HG02884 (cell line): ENCODE results near the gene GPR137.
"Not testable (repeated sequence)": the region's sequence is repeated elsewhere in the genome, so short reads cannot be mapped to it uniquely, and the experiment has no call there.

Source experiments
- ATAC-seq: cut with Tn5 transposase; IDR thresholded peaks from one replicate; pipeline ENCODE4 v1.9.1; 2021; ENCODE audit warnings: mild to moderate bottlenecking, moderate library complexity; ENCODE audit not compliant: unreplicated experiment

Gene GPR137

DNA sequence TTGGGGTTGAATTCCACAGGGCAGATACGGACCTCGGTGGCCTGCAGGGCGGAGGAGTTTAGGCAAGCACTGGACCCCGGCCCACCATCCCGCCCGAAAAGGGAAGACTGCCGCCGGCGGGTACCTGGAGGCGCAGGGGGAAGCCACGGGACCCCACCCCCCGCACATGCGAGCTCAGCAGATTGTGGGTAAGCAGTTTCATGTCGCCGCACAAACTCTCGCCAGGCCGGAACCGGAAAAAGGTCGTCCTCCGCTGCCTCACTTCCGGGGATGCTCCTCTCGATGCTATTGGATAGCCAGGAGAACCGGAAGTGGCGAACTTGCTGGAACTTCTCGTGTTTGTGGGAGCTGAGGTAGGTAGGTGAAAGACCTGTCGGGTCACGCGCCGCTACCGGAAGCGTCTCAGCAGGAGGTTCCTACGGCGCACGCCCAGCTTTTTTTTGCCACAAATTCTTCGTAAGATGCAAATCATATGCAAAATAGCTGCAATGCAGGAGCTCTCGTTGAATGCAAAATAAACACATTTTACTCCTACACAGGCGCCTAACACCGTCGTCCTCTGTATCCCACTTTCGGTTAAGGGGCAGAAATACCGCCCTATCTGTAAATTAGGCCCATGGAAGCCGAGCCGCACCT is 31.8 kb downstream of the GPR137 start, which contains the start of gene TRMT112:
Gene TRMT112 (minus strand): TSS at position 235 of the 636 bp plus-strand sequence. CDS start 33 bp downstream, at position 202.
- peak; percentile 66 for ATAC-seq

DNA sequence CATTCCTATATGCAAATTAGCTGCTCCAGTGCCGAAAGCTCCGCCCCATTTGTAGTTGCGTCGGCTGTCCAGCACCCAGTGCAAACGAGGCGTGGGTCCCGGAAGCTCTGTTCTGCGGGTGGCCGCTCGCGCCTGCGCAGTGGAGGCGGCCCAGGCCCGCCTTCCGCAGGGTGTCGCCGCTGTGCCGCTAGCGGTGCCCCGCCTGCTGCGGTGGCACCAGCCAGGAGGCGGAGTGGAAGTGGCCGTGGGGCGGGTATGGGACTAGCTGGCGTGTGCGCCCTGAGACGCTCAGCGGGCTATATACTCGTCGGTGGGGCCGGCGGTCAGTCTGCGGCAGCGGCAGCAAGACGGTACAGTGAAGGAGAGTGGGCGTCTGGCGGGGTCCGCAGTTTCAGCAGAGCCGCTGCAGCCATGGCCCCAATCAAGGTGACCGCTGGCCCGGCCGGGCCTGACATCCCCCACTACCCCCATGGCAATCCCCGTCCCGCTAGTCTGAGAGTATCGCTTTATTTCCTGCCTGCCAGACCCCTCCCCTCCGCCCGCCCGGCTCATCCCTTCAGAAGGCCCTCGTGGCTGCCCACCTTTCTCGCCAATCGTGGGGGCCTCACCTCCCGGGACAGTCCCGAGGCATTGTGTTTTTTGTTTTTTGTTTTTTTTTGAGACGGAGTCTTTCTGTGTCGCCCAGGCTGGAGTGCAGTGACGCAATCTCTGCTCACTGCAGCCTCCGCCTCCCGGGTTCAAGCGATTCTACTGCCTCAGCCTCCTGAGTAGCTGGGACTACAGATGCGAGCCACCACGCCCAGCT is 32.5 kb downstream of the GPR137 start, which contains the start of gene PRDX5:
Gene PRDX5 (plus strand): TSS at position 161 of the 805 bp plus-strand sequence. CDS start 95 bp downstream, at position 256.
- peak; percentile 72 for ATAC-seq

DNA sequence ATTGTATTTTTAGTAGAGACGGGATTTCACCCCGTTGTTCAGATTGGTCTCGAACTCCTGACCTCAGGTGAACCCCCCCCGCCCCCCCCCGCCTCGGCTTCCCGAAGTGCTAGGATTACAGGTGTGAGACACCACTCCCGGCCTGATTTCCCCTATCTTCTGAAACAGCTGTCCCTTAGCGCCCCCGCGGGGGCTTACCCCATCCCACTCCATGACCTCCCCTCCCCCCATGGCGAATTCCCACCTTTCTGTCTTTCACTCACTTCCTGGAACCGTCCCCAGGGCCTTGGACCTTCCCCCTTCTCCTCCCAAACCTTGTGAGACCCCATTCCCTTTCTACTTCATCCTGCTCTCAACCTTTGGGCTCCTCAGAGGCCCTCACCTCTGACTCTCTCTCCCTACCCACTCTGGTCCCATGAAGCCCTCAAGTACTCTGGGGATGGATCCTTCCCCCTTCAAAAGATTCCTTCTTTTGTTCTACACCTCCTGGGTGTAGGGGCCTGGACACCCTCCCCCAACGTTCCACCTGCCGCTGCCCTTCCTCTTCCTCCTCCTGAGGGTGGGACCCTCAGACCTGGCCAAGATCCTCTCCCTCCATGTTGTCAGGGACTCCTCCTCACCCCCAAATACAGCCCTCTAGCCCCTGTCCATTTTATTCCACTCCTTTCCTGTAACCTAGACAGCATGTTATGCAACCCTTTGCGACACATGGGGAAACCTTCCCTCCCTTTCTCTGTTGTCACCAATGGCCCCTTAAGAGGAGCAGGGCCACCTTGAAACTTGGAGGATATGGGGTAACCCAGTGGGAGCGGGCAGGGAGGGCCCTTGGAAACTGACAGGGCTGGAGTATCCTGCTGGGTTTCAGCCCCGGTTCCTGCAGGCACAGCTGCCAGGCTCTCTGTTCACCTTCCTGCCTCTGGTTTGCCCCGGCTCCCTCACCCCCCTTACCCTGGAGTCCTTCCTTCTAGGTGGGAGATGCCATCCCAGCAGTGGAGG is 33.4 kb downstream of the GPR137 start:
- ATAC-seq: no peak

DNA sequence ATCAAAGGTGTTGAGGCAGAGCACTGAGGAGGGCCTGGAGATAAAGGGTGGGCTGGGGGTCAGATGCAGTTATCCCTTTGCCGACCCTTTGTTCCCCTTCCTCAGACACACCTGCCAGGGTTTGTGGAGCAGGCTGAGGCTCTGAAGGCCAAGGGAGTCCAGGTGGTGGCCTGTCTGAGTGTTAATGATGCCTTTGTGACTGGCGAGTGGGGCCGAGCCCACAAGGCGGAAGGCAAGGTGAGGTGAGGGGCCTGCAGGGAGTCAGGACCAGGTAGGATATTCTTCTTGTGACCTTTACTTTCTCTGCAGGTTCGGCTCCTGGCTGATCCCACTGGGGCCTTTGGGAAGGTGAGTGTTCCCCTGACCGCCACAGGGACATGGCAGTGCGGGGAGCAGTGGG is 34.9 kb downstream of the GPR137 start:
- no peak for ATAC-seq

DNA sequence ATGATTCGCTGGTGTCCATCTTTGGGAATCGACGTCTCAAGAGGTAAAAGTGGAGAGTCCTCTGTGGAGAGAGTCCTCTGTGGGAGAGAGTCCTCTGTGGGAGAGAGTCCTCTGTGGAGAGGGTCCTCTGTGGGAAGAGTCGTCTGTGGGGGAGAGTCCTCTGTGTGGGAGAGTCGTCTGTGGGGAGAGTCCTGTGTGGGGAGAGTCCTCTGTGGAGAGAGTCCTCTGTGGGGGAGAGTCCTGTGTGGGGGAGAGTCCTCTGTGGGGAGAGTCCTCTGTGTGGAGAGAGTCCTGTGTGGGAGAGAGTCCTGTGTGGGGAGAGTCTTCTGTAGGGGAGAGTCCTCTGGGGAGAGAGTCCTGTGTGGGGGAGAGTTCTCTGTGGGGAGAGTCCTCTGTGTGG is 35.4 kb downstream of the GPR137 start:
- ATAC-seq: no peak

DNA sequence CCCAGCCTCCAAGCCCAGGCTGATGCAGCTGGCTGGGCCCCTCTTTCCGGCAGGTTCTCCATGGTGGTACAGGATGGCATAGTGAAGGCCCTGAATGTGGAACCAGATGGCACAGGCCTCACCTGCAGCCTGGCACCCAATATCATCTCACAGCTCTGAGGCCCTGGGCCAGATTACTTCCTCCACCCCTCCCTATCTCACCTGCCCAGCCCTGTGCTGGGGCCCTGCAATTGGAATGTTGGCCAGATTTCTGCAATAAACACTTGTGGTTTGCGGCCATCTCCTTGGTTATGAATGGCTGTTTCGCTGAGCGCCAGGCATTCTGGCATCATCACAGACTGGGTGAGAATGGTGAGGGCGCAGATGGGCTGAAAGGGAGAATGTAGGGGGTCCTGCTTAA is 35.9 kb downstream of the GPR137 start:
- ATAC-seq: no peak

DNA sequence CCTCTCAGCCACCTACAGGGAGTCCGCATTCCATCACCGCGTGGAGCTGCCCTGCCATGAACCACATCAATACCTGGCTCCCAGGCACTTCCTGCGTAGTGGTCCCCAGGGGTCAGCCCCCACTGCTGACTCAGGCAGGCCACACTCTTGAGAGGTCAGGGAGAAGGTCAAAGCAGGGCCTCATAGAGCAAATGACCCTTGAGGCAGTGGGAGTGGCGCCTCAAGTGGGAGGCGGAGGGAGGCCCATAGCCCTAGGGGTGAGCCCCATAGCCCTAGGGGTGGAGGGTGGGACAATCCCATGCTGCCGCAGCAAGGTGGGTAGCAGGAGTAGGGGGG is 37.2 kb downstream of the GPR137 start:
- no peak for ATAC-seq

DNA sequence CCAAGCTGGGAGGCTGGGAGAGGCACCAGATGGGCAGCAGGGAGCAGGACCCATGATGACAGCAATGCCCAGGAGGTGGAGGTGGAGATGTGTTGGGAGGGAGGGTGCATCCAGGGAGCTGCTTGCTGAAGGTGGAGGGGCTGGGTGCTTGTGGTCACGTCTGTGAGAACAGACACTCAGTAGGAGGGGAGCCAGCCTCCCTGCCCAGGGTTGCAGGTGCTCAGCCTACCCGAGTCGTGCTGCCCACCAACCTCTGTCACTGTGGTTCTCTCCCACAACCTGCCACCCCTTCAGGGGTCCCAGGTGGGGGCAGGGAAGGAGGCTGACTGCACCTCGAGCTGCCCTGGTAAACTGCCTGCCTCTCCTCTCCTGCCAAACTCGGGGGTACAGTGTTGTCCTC is 37.7 kb downstream of the GPR137 start:
- no peak for ATAC-seq

DNA sequence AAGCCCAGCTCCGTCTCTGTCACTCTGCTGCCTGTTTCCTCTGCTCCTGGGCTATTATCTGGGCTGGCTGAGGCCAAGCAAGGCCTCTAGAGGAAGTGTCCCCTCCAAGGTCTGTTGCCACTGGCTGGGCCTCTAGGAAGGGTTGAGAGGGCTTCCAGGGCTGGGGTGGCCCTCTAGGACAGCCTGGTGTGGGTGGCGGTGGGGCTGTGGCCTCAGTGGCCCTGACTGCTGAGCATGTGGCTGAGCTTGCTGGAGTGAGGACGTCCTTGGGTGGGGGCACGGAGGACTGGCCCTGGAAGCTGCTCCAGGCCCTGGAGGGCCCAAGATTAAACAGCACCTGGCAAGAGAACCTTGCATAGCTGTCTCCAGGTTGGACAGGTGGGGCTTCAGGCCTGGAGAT is 38.3 kb downstream of the GPR137 start:
- not testable (repeated sequence) for ATAC-seq

DNA sequence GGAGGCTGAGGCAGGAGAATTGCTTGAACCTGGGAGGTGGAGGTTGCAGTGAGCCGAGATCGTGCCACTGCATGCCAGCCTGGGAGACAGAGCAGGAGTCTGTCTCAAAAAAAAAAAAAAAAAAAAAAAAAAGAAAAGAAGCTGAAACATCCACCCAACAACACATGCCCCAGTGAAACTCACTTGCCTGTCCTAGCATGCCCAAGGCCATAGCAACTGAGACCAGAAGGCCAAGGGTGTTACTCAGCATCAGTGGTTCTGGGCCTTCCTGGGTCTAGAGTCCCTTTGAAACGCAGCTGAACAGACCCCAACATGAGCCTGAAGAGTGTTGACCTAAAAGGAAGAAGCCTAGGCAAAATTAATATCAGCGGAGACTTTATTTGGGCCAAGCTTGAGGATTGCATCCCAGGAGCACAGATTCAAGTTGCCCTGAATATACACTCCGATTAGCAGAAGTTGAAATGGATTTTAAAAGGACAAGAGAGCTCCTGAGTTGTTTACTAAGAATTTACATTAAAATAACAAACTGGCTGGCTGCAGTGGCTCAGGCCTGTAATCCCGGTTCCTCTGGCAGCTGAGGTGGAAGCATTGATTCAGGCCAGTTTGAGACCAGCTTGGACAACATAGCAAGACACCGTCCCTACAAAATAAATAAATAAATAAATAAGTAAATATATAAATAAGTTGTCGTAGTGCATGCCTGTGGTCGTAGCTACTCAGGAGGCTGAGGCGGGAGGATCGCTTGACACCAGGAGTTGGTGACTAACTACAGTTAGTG is 39.2 kb downstream of the GPR137 start:
- no peak for ATAC-seq

DNA sequence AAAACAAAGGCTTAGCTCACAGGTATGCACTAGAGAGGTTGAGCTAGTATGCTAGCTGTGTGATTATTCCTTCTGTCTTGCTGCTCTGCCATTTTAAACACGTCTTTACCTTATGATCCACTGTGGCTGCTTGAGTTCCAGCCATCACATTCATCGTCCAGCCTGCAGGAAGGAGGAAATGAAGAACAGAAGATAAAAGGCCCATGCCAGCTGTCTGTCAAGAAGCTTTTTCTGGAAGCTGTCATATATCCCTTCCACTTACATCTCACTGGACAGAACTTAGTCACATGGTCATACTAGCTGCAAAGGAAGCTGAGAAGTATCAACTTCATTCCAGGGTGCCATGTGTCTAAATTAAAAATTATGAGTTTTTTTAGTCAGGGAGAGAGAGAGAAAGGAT is 41.7 kb downstream of the GPR137 start:
- ATAC-seq: no peak

DNA sequence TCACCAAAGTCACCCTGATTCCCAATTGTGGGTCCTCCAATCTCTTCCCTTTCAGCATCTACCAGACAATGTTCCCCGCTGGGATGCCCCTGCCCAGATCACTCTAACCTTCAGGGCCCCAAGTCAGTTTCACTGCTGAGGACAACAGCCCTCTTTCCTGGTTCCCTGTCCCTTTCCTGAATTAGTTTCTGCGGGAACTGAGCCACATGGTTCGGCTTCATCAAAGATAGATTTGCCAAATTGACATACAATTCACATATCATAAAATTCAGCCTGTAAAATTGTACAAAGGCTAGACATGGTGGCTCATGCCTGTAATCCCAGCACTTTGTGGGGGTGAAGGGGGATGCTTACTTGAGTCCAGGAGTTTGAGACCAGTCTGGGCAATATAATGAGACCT is 42.3 kb downstream of the GPR137 start:
- ATAC-seq: no peak

DNA sequence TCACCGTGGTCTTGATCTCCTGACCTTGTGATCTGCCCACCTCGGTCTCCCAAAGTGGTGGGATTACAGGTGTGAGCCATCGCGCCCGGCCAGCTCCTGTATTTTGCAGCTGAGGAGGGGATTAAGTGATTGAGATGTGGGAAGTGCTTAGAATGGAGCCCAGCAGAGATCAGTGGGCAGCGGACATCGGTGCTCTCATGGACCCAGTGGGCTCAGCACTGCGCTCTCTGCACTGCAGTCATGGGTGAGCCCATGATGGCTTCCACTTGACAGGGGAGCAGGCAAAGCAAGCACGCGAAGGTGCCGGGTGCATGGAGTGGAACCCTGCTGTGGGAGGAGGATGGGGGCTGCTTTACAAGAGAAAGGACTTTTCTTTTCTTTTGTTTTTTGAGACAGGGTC is 45.2 kb downstream of the GPR137 start:
- ATAC-seq: no peak

DNA sequence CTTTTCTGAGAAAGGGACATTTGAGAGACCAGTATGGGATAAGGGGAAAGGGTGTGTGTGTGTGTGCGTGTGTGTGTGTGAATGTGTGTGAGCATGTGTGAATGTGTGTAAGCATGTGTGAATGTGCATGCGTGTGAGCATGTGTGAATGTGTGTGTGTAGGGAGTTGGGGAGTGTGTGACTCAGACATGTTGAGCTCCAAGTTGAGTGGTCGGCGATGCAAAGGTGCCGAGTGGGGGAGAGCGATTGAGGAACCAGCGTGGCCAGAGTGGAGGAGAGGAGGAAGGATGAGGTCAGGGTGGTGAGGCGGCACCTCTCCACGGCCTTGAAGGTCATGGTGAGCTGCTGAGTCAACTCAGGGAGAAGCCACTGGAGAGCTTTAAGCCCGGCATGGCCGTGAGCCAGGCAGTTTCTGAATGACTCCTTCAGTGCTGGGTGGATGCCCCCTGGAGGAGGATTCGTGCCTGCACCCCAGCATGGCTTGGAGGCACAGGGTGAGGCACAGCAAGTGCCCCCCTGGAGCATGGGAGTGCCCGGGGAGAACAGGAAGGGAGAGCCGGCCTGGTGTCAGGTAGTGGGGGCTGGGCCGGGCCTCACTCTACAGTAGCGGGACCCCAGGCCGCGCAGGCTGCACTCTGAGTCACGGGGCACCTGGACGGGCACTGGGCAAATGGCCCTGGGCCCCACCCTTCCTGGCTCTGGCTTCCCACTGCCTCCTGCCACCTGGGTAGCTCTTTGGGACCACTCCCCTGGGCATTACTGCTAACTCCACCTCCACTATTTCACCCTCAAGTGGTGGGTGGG is 46.1 kb downstream of the GPR137 start:
- ATAC-seq: no peak

DNA sequence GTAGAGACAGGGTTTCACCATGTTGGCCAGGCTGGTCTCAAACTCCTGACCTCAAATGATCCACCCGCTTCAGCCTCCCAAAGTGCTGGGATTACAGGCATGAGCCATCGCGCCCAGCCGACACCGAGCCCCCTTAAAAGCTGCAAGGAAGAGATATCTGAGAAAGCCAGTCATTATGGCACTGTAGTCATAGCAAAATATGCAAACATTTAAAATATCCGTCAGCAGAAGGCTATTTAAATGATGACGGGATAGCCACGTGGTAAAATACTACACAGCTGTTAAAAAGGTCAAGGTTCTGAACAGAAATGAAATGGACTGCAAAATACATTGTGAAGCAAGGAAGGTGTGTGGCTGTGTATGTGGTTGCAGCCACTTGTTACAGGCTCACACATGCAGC is 47.9 kb downstream of the GPR137 start:
- no peak for ATAC-seq

DNA sequence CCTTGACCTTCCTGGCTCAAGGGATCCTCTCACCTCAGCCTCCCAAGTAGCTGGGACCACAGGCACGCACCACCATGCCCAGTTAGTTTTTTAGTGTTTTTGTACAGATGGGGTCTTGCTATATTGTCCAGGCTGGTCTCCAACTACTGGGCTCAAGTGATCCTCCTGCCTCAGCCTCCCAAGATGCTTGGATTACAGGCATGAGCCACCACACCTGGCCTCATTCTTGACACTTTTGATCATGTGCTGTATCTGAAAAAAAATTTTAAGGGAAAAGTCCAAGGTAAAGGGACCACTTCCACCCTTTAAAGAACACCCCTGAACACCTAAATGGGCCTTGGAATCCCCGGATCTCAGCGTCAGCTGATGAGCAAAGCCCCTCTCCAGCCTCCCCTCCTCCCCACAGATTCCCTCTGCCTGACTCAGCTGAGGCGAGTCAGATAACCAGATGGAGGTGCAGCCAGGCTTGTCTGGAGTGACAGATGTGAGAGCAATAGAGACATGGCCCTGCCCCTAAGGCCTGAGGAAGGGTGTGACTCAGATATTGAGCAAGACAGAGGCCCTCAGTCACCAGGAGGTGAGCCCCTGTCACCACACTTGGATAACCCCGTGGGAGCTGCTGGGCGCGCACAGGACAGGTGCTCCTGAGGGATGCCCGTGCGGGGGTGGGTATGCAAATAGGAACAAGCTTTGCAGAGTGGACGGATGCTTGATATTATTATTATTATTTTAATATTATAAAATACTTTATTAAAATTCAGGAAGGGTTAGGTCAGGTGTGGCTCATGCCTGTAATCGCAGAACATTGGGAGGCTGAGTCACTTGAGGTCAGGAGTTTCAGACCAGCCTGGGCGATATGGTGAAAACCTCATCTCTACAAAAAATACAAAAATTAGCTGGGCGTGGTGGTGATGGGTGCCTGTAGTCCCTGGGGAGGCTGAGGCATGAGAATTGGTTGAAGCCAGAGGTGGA is 49.4 kb downstream of the GPR137 start:
- ATAC-seq: peak; percentile 68

DNA sequence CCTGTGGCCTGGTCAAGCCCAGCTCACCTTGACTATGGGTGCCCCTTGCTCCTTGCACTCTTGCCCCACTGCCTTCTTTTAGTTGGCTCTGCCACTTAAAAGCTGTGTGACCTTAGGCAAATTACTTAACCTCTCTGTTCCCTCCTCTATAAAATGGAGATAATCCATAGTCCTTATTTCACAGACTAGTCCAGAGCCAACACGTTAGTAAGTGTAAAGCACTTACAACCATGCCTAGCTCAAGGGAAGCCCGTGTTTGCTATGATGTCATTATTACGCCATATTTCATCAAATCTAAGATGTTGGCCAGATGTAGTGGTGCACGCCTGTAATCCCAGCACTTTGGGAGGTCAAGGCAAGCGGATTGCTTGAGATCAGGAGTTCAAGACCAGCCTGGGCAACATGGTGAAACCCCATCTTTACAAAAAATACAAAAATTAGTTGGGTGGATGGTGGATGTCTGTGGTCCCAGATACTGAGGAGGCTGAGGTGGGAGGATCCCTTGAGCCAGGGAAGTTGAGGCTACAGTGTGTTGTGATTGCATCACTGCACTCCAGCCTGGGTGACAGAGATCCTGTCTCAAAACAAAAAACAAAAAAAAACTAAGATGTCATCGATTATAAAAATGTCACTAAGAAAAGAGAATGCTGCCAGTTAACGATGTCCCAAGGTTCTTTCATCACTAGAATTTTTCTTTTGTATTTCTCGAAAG is 52.0 kb downstream of the GPR137 start:
- ATAC-seq: no peak

DNA sequence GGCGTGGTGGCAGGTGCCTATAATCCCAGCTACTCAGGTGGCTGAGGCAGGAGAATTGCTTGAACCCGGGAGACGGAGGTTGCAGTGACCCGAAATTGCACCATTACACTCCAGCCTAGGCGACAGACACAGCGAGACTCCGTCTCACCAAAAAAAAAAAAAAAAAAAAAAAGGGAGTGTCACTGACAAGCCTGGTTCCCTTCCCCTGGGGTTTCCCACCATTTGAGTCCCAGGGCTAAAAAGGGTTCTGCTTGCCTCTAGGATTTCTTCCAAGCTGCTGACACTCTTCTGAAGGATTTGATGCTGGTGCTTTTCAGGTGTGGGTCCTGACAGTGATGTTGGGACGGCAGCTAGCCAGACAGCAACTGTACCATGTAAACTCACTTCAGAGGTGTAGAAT is 53.1 kb downstream of the GPR137 start:
- no peak for ATAC-seq
